GM18951 (cell line): ENCODE data around the gene EPC2.
"Not testable (repeated sequence)": the region's sequence is repeated elsewhere in the genome, so short reads cannot be mapped to it uniquely, and the experiment has no call there.

ENCODE experiments used
- POLR2A ChIP-seq: IDR thresholded peaks from 4 replicates; pipeline ENCODE4 v1.6.1; 2011; ENCODE audit warnings: mild to moderate bottlenecking; ENCODE audit not compliant: insufficient read length, insufficient read depth; ENCODE audit errors: extremely low read depth
- in situ Hi-C: fragments of 300-500 bp; cut with MboI; formaldehyde crosslinking; loops from one replicate; pipeline ENCODE4 v1.12.0; 2022; ENCODE audit warnings: low sequenced_read_pairs, mixed read lengths, inconsistent platforms; ENCODE audit not compliant: unreplicated experiment

Gene EPC2

GRCh38 chr2:148646231-148646559 lies 1.6 kb downstream of the EPC2 start:
- in situ Hi-C loops: no loop called here
- no peak for TF ChIP-seq POLR2A

DNA sequence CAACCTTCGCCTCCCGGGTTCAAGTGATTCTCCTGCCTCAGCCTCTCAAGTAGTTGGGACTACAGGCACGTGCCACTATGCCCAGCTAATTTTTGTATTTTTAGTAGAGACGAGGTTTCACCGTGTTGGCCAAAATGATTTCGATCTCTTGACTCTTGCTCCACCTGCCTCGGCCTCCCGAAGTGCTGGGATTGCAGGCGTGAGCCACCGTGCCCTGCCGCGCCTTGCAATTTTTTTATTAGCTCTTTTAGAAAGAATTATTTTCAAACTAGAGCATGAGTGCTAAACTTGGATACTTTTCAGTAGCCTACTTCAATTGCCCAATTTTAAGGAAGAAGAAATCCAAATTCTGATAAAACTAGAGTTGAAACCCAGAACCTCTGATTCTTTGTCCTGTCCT lies 3.2 kb downstream of the EPC2 start:
- in situ Hi-C loops: not testable (repeated sequence)

DNA sequence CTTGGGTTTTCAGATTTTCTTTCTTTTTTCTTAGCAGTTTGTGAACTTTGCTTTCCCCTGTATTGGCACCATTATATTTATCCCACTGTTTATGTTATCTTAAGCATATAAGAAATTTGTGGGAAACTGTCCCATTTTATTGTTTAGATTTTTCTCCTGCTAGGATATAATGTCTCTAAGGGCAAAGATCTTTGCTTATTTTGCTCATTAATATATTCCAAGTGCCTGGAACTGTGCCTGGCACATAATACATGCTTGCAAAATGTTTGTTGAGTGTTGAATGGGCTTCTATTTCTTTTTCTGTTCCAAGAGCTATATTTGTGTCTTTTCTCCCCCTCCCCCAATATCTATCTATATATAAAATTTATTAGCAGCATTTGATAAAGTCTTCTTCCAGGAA lies 5.4 kb downstream of the EPC2 start:
- in situ Hi-C loops: no loop called here
- no peak for TF ChIP-seq POLR2A

DNA sequence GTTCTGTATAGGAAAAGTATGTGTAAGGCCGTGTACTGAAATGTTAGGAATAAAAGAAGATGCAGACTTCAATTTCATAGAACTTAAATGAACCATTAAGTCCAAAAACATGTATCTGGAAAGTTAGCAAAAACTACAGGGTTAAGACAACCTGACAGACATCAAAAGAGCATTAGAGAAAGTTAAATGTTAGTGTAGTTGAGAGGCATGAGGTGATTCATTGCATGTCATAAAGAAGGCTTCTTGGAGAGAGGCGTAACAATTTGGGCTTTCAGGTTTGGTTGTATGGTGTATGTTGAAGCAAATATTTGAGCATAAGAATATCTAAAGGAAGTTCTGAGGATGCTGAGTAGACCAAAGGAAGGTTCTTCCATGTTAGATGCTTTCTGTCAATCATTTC lies 6.3 kb downstream of the EPC2 start:
- in situ Hi-C loops: no loop called here

DNA sequence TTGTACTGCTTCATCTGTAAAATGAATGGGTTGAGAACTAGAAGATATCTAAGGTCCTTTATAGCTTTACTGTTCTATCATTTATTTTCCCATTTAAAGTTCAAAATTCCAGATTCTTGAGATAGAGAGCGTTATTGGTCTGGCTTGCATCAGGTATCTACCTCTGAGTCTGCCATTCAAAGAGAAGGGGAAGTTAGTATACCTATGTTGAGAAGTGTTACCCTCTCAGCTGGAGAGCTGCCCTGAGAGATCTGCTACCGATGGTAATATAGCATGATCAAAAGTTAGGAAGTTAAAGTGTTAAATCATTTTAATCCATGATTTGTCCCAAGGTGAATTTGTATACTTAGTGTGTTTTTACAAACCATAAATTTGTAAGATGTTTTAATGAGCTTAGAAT lies 7.4 kb downstream of the EPC2 start:
- TF ChIP-seq POLR2A: no peak
- in situ Hi-C loops: no loop called here

More for the DNA sequence above, 6.3 kb downstream of the EPC2 start:
- no peak for TF ChIP-seq POLR2A

GRCh38 chr2:148653437-148653836 lies 8.9 kb downstream of the EPC2 start:
- TF ChIP-seq POLR2A: no peak
- in situ Hi-C loops: no loop called here

DNA sequence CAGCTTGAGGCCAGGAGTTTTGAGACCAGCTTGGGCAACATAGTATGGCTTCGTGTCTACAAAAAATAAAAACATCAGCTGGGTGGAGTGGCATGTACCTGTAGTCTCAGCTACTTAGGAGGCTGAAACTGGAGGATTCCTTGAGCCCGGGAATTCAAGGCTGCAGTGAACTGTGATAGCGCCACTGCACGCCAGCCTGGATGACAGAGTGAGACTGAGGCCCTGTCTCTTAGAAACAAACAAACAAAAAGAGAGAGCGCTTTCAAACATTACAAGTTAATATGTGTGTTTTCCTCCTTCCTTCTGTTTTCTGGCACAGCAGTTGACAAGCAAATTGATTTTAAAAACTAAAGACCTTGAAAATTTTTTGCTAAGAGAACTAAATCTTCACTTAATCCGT lies 9.9 kb downstream of the EPC2 start:
- no peak for TF ChIP-seq POLR2A
- in situ Hi-C loops: no loop called here

- in situ Hi-C loops: no loop called here
- TF ChIP-seq POLR2A: no peak
Measured at GRCh38 chr2:148656516-148656915, 12.0 kb downstream of the EPC2 start.

GRCh38 chr2:148658807-148659722 lies 14.5 kb downstream of the EPC2 start:
- in situ Hi-C loops: no loop called here

GRCh38 chr2:148660999-148661398 lies 16.4 kb downstream of the EPC2 start:
- in situ Hi-C loops: no loop called here

More at GRCh38 chr2:148658807-148659722, 14.5 kb downstream of the EPC2 start:
- TF ChIP-seq POLR2A: no peak

GRCh38 chr2:148662332-148662731 lies 17.8 kb downstream of the EPC2 start:
- in situ Hi-C loops: not testable (repeated sequence)

More at GRCh38 chr2:148660999-148661398, 16.4 kb downstream of the EPC2 start:
- TF ChIP-seq POLR2A: no peak

DNA sequence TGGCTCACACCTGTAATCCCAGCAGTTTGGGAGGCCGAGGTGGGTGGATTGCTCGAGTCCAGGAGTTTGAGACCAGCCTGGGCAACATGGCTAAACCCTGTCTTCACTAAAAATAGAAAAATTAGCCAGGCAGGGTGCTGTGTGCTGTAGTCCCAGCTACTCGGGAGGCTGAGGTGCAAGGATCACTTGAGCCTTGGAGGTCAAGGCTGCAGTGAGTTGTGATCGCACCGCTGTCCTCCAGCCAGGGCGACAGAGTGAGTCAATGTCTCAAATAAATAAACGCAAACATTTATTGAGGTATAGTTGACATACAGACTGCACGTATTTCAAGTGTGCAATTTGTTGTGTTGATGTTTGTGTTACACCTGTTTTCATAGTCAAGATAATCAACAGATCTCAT lies 19.7 kb downstream of the EPC2 start:
- no peak for TF ChIP-seq POLR2A
- in situ Hi-C loops: no loop called here

DNA sequence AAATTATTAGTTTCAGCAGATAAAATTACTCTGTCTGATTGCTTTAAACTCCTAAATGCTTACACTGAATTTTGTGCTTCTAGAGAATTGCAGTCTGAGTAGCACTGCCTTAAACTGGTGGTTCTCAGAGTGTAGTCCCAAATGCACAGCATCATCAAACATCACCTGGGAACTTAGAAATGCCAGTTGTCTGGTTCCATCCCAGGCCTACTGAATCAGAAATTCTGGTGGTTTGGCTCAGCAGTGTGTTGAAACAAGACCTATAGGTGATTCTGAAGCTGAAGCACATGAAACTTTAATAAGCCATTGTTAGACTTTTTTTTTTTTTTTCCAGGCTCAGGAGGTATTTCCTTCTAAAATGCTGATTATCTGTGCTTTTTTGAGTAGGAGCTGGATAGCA lies 22.0 kb downstream of the EPC2 start:
- TF ChIP-seq POLR2A: no peak
- in situ Hi-C loops: no loop called here

DNA sequence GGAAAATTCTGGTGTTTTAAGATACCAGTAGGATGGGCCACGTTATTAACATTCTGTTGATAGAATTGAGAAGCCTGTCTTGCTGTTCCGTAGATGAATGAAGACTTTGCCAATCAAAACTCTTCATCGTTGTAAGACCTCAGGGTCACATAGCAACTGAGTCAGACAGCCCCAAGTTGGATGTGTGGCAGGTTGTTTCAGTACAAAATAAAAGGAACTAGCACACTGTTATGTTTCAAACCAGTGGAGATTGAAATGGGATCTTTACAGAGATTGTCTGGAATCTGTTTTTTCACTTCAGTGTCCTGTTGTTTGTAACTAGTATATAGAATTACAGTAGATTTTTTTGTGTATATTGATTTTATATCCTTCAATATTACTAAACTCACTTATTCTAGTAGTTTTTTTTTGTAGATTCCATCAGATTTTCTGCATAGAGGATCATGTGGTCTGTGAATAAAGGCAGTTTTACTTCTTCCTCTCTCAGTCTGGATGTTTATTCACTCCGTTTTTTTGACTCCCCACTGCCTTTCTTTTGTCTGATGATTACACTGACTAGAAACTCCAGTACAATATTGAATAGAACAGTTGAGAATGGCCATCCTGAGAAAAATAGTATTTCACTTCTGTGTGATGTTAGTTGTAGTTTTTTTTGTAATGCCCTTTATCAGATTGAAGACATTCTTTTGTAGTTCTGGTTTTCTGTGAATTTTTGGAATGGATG lies 22.7 kb downstream of the EPC2 start:
- no peak for TF ChIP-seq POLR2A
- in situ Hi-C loops: no loop called here

- in situ Hi-C loops: no loop called here
- no peak for TF ChIP-seq POLR2A
Measured at GRCh38 chr2:148670773-148671172, 26.2 kb downstream of the EPC2 start.
